GM18951 (cell line): ENCODE measurements around the gene GAMT.

ENCODE experiments used
- POLR2A ChIP-seq: IDR thresholded peaks from 4 replicates; pipeline ENCODE4 v1.6.1; 2011; ENCODE audit warnings: mild to moderate bottlenecking; ENCODE audit not compliant: insufficient read length, insufficient read depth; ENCODE audit errors: extremely low read depth
- in situ Hi-C: fragments of 300-500 bp; cut with MboI; formaldehyde crosslinking; loops from one replicate; pipeline ENCODE4 v1.12.0; 2022; ENCODE audit warnings: low sequenced_read_pairs, mixed read lengths, inconsistent platforms; ENCODE audit not compliant: unreplicated experiment

Gene GAMT

GRCh38 chr19:1387684-1388636 lies 13.4 kb downstream of the GAMT start:
- in situ Hi-C loops = no loop called here

GRCh38 chr19:1386945-1387683 lies 14.2 kb downstream of the GAMT start:
- TF ChIP-seq POLR2A = no peak
- in situ Hi-C loops = no loop called here

More at GRCh38 chr19:1387684-1388636, 13.4 kb downstream of the GAMT start:
- no peak for TF ChIP-seq POLR2A

GRCh38 chr19:1385816-1386215 lies 15.5 kb downstream of the GAMT start:
- TF ChIP-seq POLR2A = no peak
- in situ Hi-C loops = no loop called here

GRCh38 chr19:1384478-1385110 lies 16.7 kb downstream of the GAMT start:
- TF ChIP-seq POLR2A = no peak
- in situ Hi-C loops = no loop called here

GRCh38 chr19:1384085-1384462 lies 17.3 kb downstream of the GAMT start:
- in situ Hi-C loops = no loop called here
- TF ChIP-seq POLR2A = no peak

- TF ChIP-seq POLR2A = peak; percentile 83
- in situ Hi-C loops = no loop called here
Measured at GRCh38 chr19:1383312-1384084, 17.8 kb downstream of the GAMT start, which contains the start of gene NDUFS7. Gene NDUFS7 (plus strand): TSS chr19:1383907. CDS start chr19:1383927, 20 bp downstream.

- TF ChIP-seq POLR2A = no peak
- in situ Hi-C loops = no loop called here
Measured at GRCh38 chr19:1383017-1383311, 18.4 kb downstream of the GAMT start.

- TF ChIP-seq POLR2A = no peak
- in situ Hi-C loops = no loop called here
Measured at GRCh38 chr19:1382250-1382649, 19.1 kb downstream of the GAMT start.

GRCh38 chr19:1379961-1380489 lies 21.3 kb downstream of the GAMT start:
- in situ Hi-C loops = loop anchor here (10.0 kb wide), 1 partner anchor 75 kb away; no protein-coding TSS in a partner anchor
- TF ChIP-seq POLR2A = no peak

GRCh38 chr19:1379126-1379905 lies 22.0 kb downstream of the GAMT start:
- TF ChIP-seq POLR2A = no peak
- in situ Hi-C loops = loop anchor here (10.0 kb wide), 1 partner anchor 75 kb away; no protein-coding TSS in a partner anchor

- TF ChIP-seq POLR2A = no peak
- in situ Hi-C loops = loop anchor here (10.0 kb wide), 1 partner anchor 73 kb away; no protein-coding TSS in a partner anchor
Measured at GRCh38 chr19:1377965-1378785, 23.2 kb downstream of the GAMT start.
